PFSK-1 (cell line): ENCODE measurements around the gene AK8.

ENCODE experiments used
- FOXP2 ChIP-seq: optimal IDR thresholded peaks from 2 replicates; pipeline ENCODE3; 2011; ENCODE audit warnings: borderline replicate concordance, control low read depth, inconsistent platforms; ENCODE audit not compliant: insufficient read depth; ENCODE audit errors: extremely low read length, extremely low read depth
- POLR2AphosphoS5 ChIP-seq: IDR thresholded peaks from 2 replicates; pipeline ENCODE4 v1.6.1; 2012; ENCODE audit warnings: low read depth, mild to moderate bottlenecking, control low read depth, low read length, moderate library complexity
- SIN3A ChIP-seq: IDR thresholded peaks from 2 replicates; pipeline ENCODE4 v1.6.1; 2012; ENCODE audit warnings: mild to moderate bottlenecking, low read length, moderate library complexity, borderline replicate concordance; ENCODE audit not compliant: insufficient read depth
- TAF1 ChIP-seq: IDR thresholded peaks from 2 replicates; pipeline ENCODE4 v1.6.1; 2012; ENCODE audit warnings: low read length, control low read depth, borderline replicate concordance; ENCODE audit not compliant: insufficient read depth
- TF ChIP-seq, protein P1 (sequence below), 2 experiments: IDR thresholded peaks; 2 replicates each; pipeline versions ENCODE4 v1.6.1 to v1.8.0; 2011 to 2012; ENCODE audit warnings: low read depth in 2 of 2, low read length in 2 of 2, control low read depth in 1 of 2, inconsistent platforms in 1 of 2, mild to moderate bottlenecking in 1 of 2, moderate library complexity in 1 of 2; ENCODE audit not compliant: insufficient read depth in 1 of 2

DNA sequence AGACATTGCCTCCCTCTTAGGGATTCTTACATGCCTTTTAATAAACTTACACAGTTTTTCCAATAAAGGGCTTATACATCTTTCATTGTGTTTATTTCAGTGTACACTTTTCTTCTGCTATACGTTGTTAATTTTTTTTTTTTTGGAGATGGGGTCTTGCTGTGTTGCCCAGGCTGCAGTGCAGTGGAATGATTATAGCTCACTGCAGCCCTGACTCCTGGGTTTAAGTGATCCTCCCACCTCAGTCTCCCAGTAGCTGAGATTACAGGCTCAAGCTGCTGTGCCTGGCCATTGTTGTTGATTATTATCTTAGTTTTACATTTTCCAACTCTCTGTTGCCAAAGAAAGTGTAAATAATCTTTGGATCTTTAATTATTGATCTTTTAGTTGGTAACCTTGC, 118.0 kb downstream of the AK8 start:
- TF ChIP-seq POLR2AphosphoS5 (no peak), SIN3A (no peak), TAF1 (no peak), FOXP2 (no peak)
- TF ChIP-seq, protein P1, sequence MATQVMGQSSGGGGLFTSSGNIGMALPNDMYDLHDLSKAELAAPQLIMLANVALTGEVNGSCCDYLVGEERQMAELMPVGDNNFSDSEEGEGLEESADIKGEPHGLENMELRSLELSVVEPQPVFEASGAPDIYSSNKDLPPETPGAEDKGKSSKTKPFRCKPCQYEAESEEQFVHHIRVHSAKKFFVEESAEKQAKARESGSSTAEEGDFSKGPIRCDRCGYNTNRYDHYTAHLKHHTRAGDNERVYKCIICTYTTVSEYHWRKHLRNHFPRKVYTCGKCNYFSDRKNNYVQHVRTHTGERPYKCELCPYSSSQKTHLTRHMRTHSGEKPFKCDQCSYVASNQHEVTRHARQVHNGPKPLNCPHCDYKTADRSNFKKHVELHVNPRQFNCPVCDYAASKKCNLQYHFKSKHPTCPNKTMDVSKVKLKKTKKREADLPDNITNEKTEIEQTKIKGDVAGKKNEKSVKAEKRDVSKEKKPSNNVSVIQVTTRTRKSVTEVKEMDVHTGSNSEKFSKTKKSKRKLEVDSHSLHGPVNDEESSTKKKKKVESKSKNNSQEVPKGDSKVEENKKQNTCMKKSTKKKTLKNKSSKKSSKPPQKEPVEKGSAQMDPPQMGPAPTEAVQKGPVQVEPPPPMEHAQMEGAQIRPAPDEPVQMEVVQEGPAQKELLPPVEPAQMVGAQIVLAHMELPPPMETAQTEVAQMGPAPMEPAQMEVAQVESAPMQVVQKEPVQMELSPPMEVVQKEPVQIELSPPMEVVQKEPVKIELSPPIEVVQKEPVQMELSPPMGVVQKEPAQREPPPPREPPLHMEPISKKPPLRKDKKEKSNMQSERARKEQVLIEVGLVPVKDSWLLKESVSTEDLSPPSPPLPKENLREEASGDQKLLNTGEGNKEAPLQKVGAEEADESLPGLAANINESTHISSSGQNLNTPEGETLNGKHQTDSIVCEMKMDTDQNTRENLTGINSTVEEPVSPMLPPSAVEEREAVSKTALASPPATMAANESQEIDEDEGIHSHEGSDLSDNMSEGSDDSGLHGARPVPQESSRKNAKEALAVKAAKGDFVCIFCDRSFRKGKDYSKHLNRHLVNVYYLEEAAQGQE (IDR thresholded peaks at IDR 0.05; ENCODE audit: insufficient read depth in 1 of 2, low read depth in 2 of 2, low read length in 2 of 2), result no peak
